K562 (cell line): ENCODE measurements around the gene NREP. TPM values are rescaled to one million over a fixed set of nuclear protein-coding genes. Genes with fewer than 3 reads are reported as not detected.

Experiments used
- ATAC-seq: fragments of 200-7000 bp; cut with Tn5 transposase; 3 replicates; pipeline ENCODE4 v1.9.1; 2020; ENCODE audit warnings: moderate library complexity
- BruUV-seq: library from RNA; stranded (reverse); fragments of 400-500 nt; replicated peaks from 2 replicates; lab custom pipeline; 2021; lab: Mats Ljungman, UMichigan
- CTCF ChIA-PET: fragments of 300-600 bp; formaldehyde crosslinking; extraction: SDS; loops from one replicate; lab custom pipeline; 2021; ENCODE audit warnings: low intra/inter-chr PET ratio; lab: Yijun Ruan, JAX
- POLR2A ChIA-PET: fragments of 300-600, 350-650 bp; sonication (Branson Sonifier 250); formaldehyde crosslinking; extraction: SDS; loops from one replicate; lab custom pipeline; 2021; ENCODE audit warnings: antibody characterized with exemption, inconsistent platforms; lab: Yijun Ruan, JAX
- DNase-seq, 4 experiments: peaks; one replicate each; pipeline versions ENCODE4 v3.0.0 to v3.0.0-alpha.2; 2011 to 2018; ENCODE audit warnings: low spot score in 3 of 4, mixed read lengths in 3 of 4; ENCODE audit errors: extremely low read depth in 1 of 4
- FAIRE-seq: peaks from 2 replicates; lab custom pipeline; 2011; peaks lifted over from hg19 to GRCh38; lab: Jason Lieb, UNC
- H2AFZ ChIP-seq: 2 replicates; pipeline ENCODE4 v1.6.0; 2011; ENCODE audit warnings: low read depth, low read length, control low read depth, inconsistent platforms
- H3K27ac ChIP-seq: fragments of 200-600 bp; 3 replicates; pipeline ENCODE4 v1.8.0; 2011; ENCODE audit warnings: low read depth, mild to moderate bottlenecking, control low read depth, inconsistent platforms, low read length, moderate library complexity, mixed read lengths; ENCODE audit errors: extremely low read depth
- H3K27me3 ChIP-seq, 2 experiments: fragments of 300-600 bp in 1 of 2; 2 replicates in 1 of 2; 3 replicates in 1 of 2; pipeline versions ENCODE4 v1.6.0 to v1.8.0; 2011; ENCODE audit warnings: inconsistent platforms in 2 of 2, low read length in 2 of 2, mild to moderate bottlenecking in 1 of 2, mixed read lengths in 1 of 2, moderate library complexity in 1 of 2; ENCODE audit not compliant: control insufficient read depth in 2 of 2, insufficient read depth in 2 of 2
- H3K36me3 ChIP-seq: fragments of 300-600 bp; 3 replicates; pipeline ENCODE4 v1.8.0; 2011; ENCODE audit warnings: mild to moderate bottlenecking, low read length, inconsistent platforms; ENCODE audit not compliant: control insufficient read depth, insufficient read depth
- H3K4me1 ChIP-seq, 2 experiments: fragments of 200-600 bp in 1 of 2; replicated peaks in 1 of 2; 2 replicates in 1 of 2; 3 replicates in 1 of 2; pipeline versions ENCODE4 v1.5.1 to v1.8.0; 2011; ENCODE audit warnings: inconsistent platforms in 2 of 2, low read length in 2 of 2, mild to moderate bottlenecking in 1 of 2, mixed read lengths in 1 of 2, moderate library complexity in 1 of 2; ENCODE audit not compliant: control insufficient read depth in 2 of 2, insufficient read depth in 2 of 2
- H3K4me2 ChIP-seq: 2 replicates; pipeline ENCODE4 v1.6.1; 2011; ENCODE audit warnings: low read length, control low read depth, inconsistent platforms, mixed read lengths; ENCODE audit not compliant: insufficient read depth
- H3K4me3 ChIP-seq: fragments of 200-600 bp; sonication (generic), shearing (Covaris generic); 2 replicates; pipeline ENCODE4 v1.5.1; 2016; ENCODE audit warnings: control low read depth, inconsistent platforms
- H3K79me2 ChIP-seq: fragments of 200-600 bp; 3 replicates; pipeline ENCODE4 v1.8.0; 2011; ENCODE audit warnings: low read length, inconsistent platforms; ENCODE audit not compliant: control insufficient read depth, insufficient read depth
- H3K9ac ChIP-seq, 2 experiments: 2 replicates each; pipeline versions ENCODE4 v1.6.0 to v1.6.1; 2011; ENCODE audit warnings: low read depth in 2 of 2, low read length in 2 of 2, control low read depth in 1 of 2, inconsistent platforms in 1 of 2, mild to moderate bottlenecking in 1 of 2, mixed read lengths in 1 of 2; ENCODE audit not compliant: insufficient read depth in 1 of 2
- H3K9me1 ChIP-seq: one replicate; pipeline ENCODE4 v1.6.0; 2011; ENCODE audit warnings: inconsistent platforms, mild to moderate bottlenecking, low read length, moderate library complexity; ENCODE audit not compliant: control insufficient read depth, insufficient read depth
- H3K9me3 ChIP-seq: replicated peaks from 2 replicates; pipeline ENCODE4 v1.5.1; 2011; ENCODE audit warnings: low read depth, low read length, inconsistent platforms; ENCODE audit not compliant: control insufficient read depth, insufficient read depth
- H4K20me1 ChIP-seq: replicated peaks from 2 replicates; pipeline ENCODE4 v1.6.1; 2011; ENCODE audit warnings: low read length, inconsistent platforms, mixed read lengths; ENCODE audit not compliant: control insufficient read depth, insufficient read depth
- GTF2E2 ChIP-seq: fragments of 200-800 bp; sonication (Bioruptor generic); IDR thresholded peaks from 2 replicates; pipeline ENCODE4 v1.6.1; 2016; ENCODE audit warnings: missing genetic modification characterization, missing compliant biosample characterization
- HDAC3 ChIP-seq: fragments of 450-650 bp; IDR thresholded peaks from 2 replicates; pipeline ENCODE4 v1.6.1; 2018; ENCODE audit warnings: borderline replicate concordance, mild to moderate bottlenecking, moderate library complexity; ENCODE audit not compliant: partially characterized antibody
- MIER1 ChIP-seq: fragments of 450-650 bp; IDR thresholded peaks from 2 replicates; pipeline ENCODE4 v1.6.1; 2016; ENCODE audit warnings: antibody characterized with exemption, mild to moderate bottlenecking, low read depth
- NCOR1 ChIP-seq: fragments of 450-650 bp; IDR thresholded peaks from 2 replicates; pipeline ENCODE4 v1.6.1; 2016; ENCODE audit warnings: mild to moderate bottlenecking, moderate library complexity
- NRF1 ChIP-seq, 2 experiments: fragments of 450-650 bp; IDR thresholded peaks in 1 of 2; conservative IDR thresholded peaks in 1 of 2; 2 replicates each; pipeline ENCODE4 v1.6.1; 2014; ENCODE audit warnings: mild to moderate bottlenecking in 2 of 2
- PHTF2 ChIP-seq: fragments of 250-450 bp; sonication (Bioruptor Pico); IDR thresholded peaks from 2 replicates; pipeline ENCODE4 v1.5.0; 2021; ENCODE audit warnings: mild to moderate bottlenecking
- RNF219 ChIP-seq: fragments of 250-450 bp; sonication (Bioruptor Pico); IDR thresholded peaks from 2 replicates; pipeline ENCODE4 v1.5.0; 2022; ENCODE audit warnings: mild to moderate bottlenecking
- SAP30 ChIP-seq: fragments of 200-600 bp; sonication (generic); IDR thresholded peaks from 2 replicates; pipeline ENCODE4 v1.6.1; 2012; ENCODE audit warnings: borderline replicate concordance, low read depth, mild to moderate bottlenecking, moderate library complexity, low read length, control low read depth, inconsistent platforms; ENCODE audit not compliant: insufficient read depth, poor library complexity, severe bottlenecking
- SMARCA5 ChIP-seq: fragments of 450-650 bp; IDR thresholded peaks from 2 replicates; pipeline ENCODE4 v1.6.1; 2016
- U2AF2 ChIP-seq: fragments of 200-400 bp; formaldehyde crosslinking; optimal IDR thresholded peaks from 2 replicates; pipeline ENCODE3; 2017; ENCODE audit warnings: low read depth, mild to moderate bottlenecking, low read length
- ZNF253 ChIP-seq: fragments of 250-450 bp; sonication (Bioruptor Pico); conservative IDR thresholded peaks from 2 replicates; pipeline ENCODE4 v1.6.1; 2021; ENCODE audit warnings: mild to moderate bottlenecking
- ZNF76 ChIP-seq: fragments of 250-450 bp; sonication (Bioruptor Pico); IDR thresholded peaks from 2 replicates; pipeline ENCODE4 v1.4.0; 2020; ENCODE audit warnings: mild to moderate bottlenecking, moderate library complexity, borderline replicate concordance
- WGBS: fragments of 100-300 bp; shearing (Covaris generic); methylation state at CpG from one replicate; pipeline ENCODE4 v1.1.6; 2016; ENCODE audit warnings: low coverage, mixed read lengths; ENCODE audit not compliant: insufficient coverage; ENCODE audit errors: missing lambda C conversion rate; 5-methylcytosine and 5-hydroxymethylcytosine counted together
- in situ Hi-C: fragments of 300-500 bp; cut with MboI; formaldehyde crosslinking; loops from 4 replicates; pipeline ENCODE4 v1.15.0; 2018; ENCODE audit warnings: inconsistent platforms, mixed read lengths
- intact Hi-C: fragments of 100-400 bp; cut with micrococcal nuclease; formaldehyde crosslinking; loops from 2 replicates; pipeline ENCODE4 v1.14.2; 2022
- polyA plus RNA-seq, 8 experiments: library from polyadenylated mRNA; depleted of rRNA in 4 of 8; stranded (reverse) in 5 of 8; unstranded in 3 of 8; fragments of >200 nt; fragmentation: Nextera tagmentation in 2 of 8; fragmentation: Illumina TruSeq in 1 of 8; extraction: Ambion mirVana in 2 of 8; extraction: Trizol in 1 of 8; gene quantifications; 2 replicates each; pipeline versions ENCODE4 v1.2.1 to v1.2.3, GENCODE V29; 2011 to 2014; ENCODE audit warnings: inconsistent platforms in 1 of 8, missing spikeins in 1 of 8
- total RNA-seq, 7 experiments: library from RNA; depleted of rRNA in 6 of 7; stranded (reverse); fragments of >200 nt in 6 of 7; fragmentation: Illumina TruSeq in 2 of 7; extraction: Trizol in 2 of 7; gene quantifications; 2 replicates each; pipeline versions ENCODE4 v1.2.1 to v1.2.3, GENCODE V29; 2011 to 2021; ENCODE audit warnings: low replicate concordance in 1 of 7
- TF ChIP-seq, protein P1 (sequence below): IDR thresholded peaks from 2 replicates; pipeline ENCODE4 v1.6.1; 2011; ENCODE audit not compliant: insufficient read length; ENCODE audit errors: extremely low read depth
- TF ChIP-seq, protein P2 (sequence below): fragments of 450-650 bp; IDR thresholded peaks from 2 replicates; pipeline ENCODE4 v1.6.1; 2016; ENCODE audit warnings: missing biosample characterization, missing genetic modification characterization

The NREP gene
- total and polyA plus RNA-seq, 9 of the 15 experiments (the other 6 are each of a cell fraction or from before 2014, with no cell fraction given), result 0.08 to 0.58 (median 0.23) TPM; not detected in 1

DNA sequence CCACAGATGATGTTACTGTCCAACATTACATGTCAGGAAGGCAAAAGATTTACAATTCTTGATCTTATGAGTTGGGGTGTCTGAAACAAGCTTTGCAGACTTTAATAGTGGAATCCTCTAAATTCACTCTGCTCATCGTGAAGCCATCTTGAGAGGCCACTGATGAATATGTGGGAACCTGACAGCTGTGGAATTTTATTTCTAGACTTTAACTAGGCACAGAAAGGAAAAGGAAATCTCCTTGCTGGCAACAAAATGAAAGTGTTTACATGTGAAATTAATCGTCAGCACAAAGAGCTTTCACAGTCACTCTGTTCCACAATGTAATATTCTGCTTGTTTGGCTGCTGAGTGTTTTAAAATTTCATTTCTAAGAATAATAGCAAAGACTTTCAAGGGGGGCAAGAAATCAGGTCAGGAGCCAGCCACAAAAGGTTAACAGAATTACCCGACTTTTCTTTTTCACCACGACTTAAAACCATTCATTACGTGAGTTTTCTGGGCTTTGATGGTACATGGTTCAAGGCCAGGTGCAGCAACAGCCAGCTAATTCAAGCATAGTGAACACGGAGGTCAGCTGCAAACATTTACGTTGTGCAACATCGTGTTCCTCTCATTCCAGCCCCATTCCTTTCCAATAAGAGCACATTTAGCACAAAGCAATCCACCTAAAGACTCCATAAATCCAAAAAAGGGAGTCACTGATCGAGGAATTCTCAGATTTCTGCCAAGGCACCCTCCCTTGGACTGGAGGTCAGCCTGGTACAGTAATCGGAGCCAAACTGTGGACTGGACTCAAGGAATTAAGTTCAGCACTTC lies 14.6 kb downstream of the NREP start:
- H3K4me2 ChIP-seq, result no peak overlapping the region
- H3K9me3 ChIP-seq, result no peaks in the 10 kb centered on the region
- no peak for TF ChIP-seq MIER1
- TF ChIP-seq RNF219 (CRISPR knock-in tag), result no peak
- TF ChIP-seq NRF1 (conservative IDR thresholded peaks at IDR 0.05 in 1 of 2, IDR thresholded peaks at IDR 0.05 in 1 of 2), result no peak
- no peak for TF ChIP-seq ZNF76 (CRISPR knock-in tag)
- TF ChIP-seq ZNF253 (CRISPR knock-in tag), result no peak
- no peak for TF ChIP-seq SMARCA5
- TF ChIP-seq PHTF2, result no peak
- no peak for TF ChIP-seq SAP30
- TF ChIP-seq U2AF2, result no peak
- TF ChIP-seq GTF2E2, result no peak
- TF ChIP-seq HDAC3, result no peak
- TF ChIP-seq, protein P1, sequence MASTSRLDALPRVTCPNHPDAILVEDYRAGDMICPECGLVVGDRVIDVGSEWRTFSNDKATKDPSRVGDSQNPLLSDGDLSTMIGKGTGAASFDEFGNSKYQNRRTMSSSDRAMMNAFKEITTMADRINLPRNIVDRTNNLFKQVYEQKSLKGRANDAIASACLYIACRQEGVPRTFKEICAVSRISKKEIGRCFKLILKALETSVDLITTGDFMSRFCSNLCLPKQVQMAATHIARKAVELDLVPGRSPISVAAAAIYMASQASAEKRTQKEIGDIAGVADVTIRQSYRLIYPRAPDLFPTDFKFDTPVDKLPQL, result no peak
- TF ChIP-seq, protein P2, sequence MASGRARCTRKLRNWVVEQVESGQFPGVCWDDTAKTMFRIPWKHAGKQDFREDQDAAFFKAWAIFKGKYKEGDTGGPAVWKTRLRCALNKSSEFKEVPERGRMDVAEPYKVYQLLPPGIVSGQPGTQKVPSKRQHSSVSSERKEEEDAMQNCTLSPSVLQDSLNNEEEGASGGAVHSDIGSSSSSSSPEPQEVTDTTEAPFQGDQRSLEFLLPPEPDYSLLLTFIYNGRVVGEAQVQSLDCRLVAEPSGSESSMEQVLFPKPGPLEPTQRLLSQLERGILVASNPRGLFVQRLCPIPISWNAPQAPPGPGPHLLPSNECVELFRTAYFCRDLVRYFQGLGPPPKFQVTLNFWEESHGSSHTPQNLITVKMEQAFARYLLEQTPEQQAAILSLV, result no peak
- TF ChIP-seq NCOR1, result no peak
- H3K9ac ChIP-seq, result no peak overlapping the region
- no peaks in the 10 kb centered on the region for H3K4me1 ChIP-seq
- CTCF ChIA-PET, result no interaction called here
- H2AFZ ChIP-seq, result no peak overlapping the region
- H3K36me3 ChIP-seq, result no peaks in the 10 kb centered on the region
- POLR2A ChIA-PET, result interaction anchor here (0.6 to 0.7 kb wide), 2 partner anchors 26 to 1677 kb away, joined by 3 read pairs; no protein-coding TSS in a partner anchor
- no peak overlapping the region for H3K27ac ChIP-seq
- H3K4me3 ChIP-seq, result no peak overlapping the region
- no peak for DNase-seq
- no peaks in the 10 kb centered on the region for H3K79me2 ChIP-seq
- in situ Hi-C loops, result no loop called here
- H3K27me3 ChIP-seq, result no peaks in the 10 kb centered on the region
- WGBS, result 2% methylated on average over 10 of the region's 10 CpGs
- no TSS peak for BruUV-seq
- no peaks in the 10 kb centered on the region for H4K20me1 ChIP-seq
- intact Hi-C loops, result no loop called here
- no peaks in the 10 kb centered on the region for H3K9me1 ChIP-seq
- FAIRE-seq, result no peak
- ATAC-seq, result no peak
